ENCODE data around the gene ZNF616. TPM values are rescaled to one million over a fixed set of nuclear protein-coding genes. Genes with fewer than 3 reads are reported as not detected.

The ZNF616 gene
- polyA plus RNA-seq, 1 of the 3 experiments (the other 2 are of a cell fraction): 1.5 TPM

DNA sequence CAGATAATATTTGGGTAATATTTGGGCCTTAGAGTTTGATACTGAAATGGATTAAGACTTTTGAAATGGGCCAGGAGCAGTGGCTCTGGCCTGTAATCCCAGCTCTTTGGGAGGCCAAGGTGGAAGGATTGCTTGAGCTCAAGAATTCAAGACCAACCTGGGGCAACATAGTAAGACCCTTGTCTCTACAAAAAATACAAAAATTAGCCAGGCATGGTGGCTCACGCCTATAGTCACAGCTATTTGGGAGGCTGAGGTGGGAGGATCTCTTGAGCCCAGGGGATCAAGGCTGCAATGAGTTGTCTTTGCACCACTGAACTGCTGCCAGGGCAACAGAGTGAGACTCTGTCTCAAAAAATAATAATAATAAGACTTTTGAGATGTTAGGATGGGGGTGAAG is 32.6 kb upstream of the ZNF616 start:
- CTCF ChIA-PET: interaction anchor here (1.2 to 2.6 kb wide), 3 partner anchors 13 to 65 kb away, joined by 5 to 7 read pairs (median 5); partner anchors contain the start of gene PPP2R1A

More for the DNA sequence above, 32.6 kb upstream of the ZNF616 start:
- Histone ChIP-seq H3K9me3 (no peaks in the 10 kb centered on the region), H3K79me2 (ENCODE audit: insufficient read depth) (no peaks in the 10 kb centered on the region), H3F3A (replicated peaks; ENCODE audit: insufficient read depth) (no peaks in the 10 kb centered on the region), H3K36me3 (replicated peaks in 1 of 2; ENCODE audit: control insufficient read depth in 1 of 2, insufficient read depth in 2 of 2, low read length in 1 of 2) (peaks cover 6 to 15% of the 10 kb centered on the region in 2 experiments), H3K27me3 (ENCODE audit: insufficient read depth) (no peaks in the 10 kb centered on the region), H4K20me1 (ENCODE audit: insufficient read depth) (no peaks in the 10 kb centered on the region), H2AFZ (ENCODE audit: low read depth) (peak overlapping the region; percentile 98; the same call in 1 of the 2 replicates), H3K9me2 (no peaks in the 10 kb centered on the region), H3K4me2 (peak overlapping the region; percentile 89), H3K9ac (peak overlapping the region; percentile 72; the same call in 1 of the 2 replicates), H3K27ac (ENCODE audit: low read depth in 2 of 2, low read length in 1 of 2) (peak overlapping the region in 1 of 2 experiments; percentile 81; a peak in 1 of 4 replicates), H3K4me1 (ENCODE audit: control insufficient read depth in 1 of 2, insufficient read depth in 2 of 2, low read depth in 1 of 2, low read length in 1 of 2) (peaks cover 0 to 12% of the 10 kb centered on the region in 2 experiments; a peak in 1 of 4 replicates), H3K4me3 (ENCODE audit: low read depth in 2 of 2, low read length in 1 of 2) (peak overlapping the region; percentile 72 to 76; a peak in 2 of 4 replicates)
- WGBS (ENCODE audit: low lambda C conversion rate): 100% methylated on average over 1 of the region's 1 CpG
- TF ChIP-seq, protein P1, sequence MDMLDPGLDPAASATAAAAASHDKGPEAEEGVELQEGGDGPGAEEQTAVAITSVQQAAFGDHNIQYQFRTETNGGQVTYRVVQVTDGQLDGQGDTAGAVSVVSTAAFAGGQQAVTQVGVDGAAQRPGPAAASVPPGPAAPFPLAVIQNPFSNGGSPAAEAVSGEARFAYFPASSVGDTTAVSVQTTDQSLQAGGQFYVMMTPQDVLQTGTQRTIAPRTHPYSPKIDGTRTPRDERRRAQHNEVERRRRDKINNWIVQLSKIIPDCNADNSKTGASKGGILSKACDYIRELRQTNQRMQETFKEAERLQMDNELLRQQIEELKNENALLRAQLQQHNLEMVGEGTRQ (IDR thresholded peaks at IDR 0.05; ENCODE audit: borderline replicate concordance, low read depth, low read length): no peak
- no peak for TF ChIP-seq NRF1 (IDR thresholded peaks at IDR 0.05; ENCODE audit: low read depth, low read length)
- TF ChIP-seq FOXJ3 (CRISPR knock-in tag; IDR thresholded peaks at IDR 0.05): no peak
- no peak for TF ChIP-seq SMC3 (IDR thresholded peaks at IDR 0.05; ENCODE audit: low read depth, low read length)
- TF ChIP-seq JUND (IDR thresholded peaks at IDR 0.05): no peak
- TF ChIP-seq TAF1 (IDR thresholded peaks at IDR 0.05; ENCODE audit: borderline replicate concordance, low read depth, low read length): no peak
- TF ChIP-seq, protein P2, sequence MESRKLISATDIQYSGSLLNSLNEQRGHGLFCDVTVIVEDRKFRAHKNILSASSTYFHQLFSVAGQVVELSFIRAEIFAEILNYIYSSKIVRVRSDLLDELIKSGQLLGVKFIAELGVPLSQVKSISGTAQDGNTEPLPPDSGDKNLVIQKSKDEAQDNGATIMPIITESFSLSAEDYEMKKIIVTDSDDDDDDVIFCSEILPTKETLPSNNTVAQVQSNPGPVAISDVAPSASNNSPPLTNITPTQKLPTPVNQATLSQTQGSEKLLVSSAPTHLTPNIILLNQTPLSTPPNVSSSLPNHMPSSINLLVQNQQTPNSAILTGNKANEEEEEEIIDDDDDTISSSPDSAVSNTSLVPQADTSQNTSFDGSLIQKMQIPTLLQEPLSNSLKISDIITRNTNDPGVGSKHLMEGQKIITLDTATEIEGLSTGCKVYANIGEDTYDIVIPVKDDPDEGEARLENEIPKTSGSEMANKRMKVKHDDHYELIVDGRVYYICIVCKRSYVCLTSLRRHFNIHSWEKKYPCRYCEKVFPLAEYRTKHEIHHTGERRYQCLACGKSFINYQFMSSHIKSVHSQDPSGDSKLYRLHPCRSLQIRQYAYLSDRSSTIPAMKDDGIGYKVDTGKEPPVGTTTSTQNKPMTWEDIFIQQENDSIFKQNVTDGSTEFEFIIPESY (IDR thresholded peaks at IDR 0.05; ENCODE audit: borderline replicate concordance, low read depth): no peak
- TF ChIP-seq POLR2AphosphoS5 (IDR thresholded peaks at IDR 0.05; ENCODE audit: low read depth, low read length): no peak
- no peak for TF ChIP-seq RFX5 (IDR thresholded peaks at IDR 0.05; ENCODE audit: low read length)
- no peak for TF ChIP-seq TEAD4 (IDR thresholded peaks at IDR 0.05; ENCODE audit: borderline replicate concordance, insufficient read depth)
- TF ChIP-seq MEF2A (IDR thresholded peaks at IDR 0.05; ENCODE audit: borderline replicate concordance, low read depth): no peak
- TF ChIP-seq EP300 (IDR thresholded peaks at IDR 0.05; ENCODE audit: borderline replicate concordance in 1 of 2, low read depth in 1 of 2, low read length in 1 of 2): no peak
- TF ChIP-seq FOSL2 (IDR thresholded peaks at IDR 0.05; ENCODE audit: borderline replicate concordance, low read depth): no peak
- TF ChIP-seq RCOR1 (IDR thresholded peaks at IDR 0.05; ENCODE audit: low read length): no peak
- TF ChIP-seq, protein P3, sequence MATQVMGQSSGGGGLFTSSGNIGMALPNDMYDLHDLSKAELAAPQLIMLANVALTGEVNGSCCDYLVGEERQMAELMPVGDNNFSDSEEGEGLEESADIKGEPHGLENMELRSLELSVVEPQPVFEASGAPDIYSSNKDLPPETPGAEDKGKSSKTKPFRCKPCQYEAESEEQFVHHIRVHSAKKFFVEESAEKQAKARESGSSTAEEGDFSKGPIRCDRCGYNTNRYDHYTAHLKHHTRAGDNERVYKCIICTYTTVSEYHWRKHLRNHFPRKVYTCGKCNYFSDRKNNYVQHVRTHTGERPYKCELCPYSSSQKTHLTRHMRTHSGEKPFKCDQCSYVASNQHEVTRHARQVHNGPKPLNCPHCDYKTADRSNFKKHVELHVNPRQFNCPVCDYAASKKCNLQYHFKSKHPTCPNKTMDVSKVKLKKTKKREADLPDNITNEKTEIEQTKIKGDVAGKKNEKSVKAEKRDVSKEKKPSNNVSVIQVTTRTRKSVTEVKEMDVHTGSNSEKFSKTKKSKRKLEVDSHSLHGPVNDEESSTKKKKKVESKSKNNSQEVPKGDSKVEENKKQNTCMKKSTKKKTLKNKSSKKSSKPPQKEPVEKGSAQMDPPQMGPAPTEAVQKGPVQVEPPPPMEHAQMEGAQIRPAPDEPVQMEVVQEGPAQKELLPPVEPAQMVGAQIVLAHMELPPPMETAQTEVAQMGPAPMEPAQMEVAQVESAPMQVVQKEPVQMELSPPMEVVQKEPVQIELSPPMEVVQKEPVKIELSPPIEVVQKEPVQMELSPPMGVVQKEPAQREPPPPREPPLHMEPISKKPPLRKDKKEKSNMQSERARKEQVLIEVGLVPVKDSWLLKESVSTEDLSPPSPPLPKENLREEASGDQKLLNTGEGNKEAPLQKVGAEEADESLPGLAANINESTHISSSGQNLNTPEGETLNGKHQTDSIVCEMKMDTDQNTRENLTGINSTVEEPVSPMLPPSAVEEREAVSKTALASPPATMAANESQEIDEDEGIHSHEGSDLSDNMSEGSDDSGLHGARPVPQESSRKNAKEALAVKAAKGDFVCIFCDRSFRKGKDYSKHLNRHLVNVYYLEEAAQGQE (IDR thresholded peaks at IDR 0.05; ENCODE audit: low read depth, low read length): no peak
- no peak for TF ChIP-seq MXI1 (IDR thresholded peaks at IDR 0.05; ENCODE audit: low read depth, low read length)
- TF ChIP-seq GABPA (IDR thresholded peaks at IDR 0.05; ENCODE audit: low read depth): no peak
- DNase-seq: no peak
- POLR2A ChIA-PET: interaction anchor here (0.6 to 1.1 kb wide), 3 partner anchors 9 to 521 kb away, joined by 3 to 9 read pairs (median 4); partner anchors contain the start of gene PPP2R1A

Measured in SK-N-SH (cell line).